ENCODE results near the gene ASB9. TPM values are rescaled to one million over a fixed set of nuclear protein-coding genes. Genes with fewer than 3 reads are reported as not detected.

Gene ASB9
- total RNA-seq, 1 experiment from 2014 or later: 0.11 TPM

GRCh38 chrX:15298201-15298600 lies 28.3 kb upstream of the ASB9 start (continued):
- TF ChIP-seq NFATC4 (CRISPR knock-in tag; IDR thresholded peaks at IDR 0.05) (no peak), FOXJ3 (CRISPR knock-in tag; IDR thresholded peaks at IDR 0.05; ENCODE audit: borderline replicate concordance) (no peak), NR1H2 (CRISPR knock-in tag; IDR thresholded peaks at IDR 0.05) (no peak), ZNF263 (CRISPR knock-in tag; IDR thresholded peaks at IDR 0.05; ENCODE audit: low read depth) (no peak), ZNF121 (CRISPR knock-in tag; IDR thresholded peaks at IDR 0.05) (no peak), ZNF416 (CRISPR knock-in tag; IDR thresholded peaks at IDR 0.05) (no peak), OVOL2 (CRISPR knock-in tag; IDR thresholded peaks at IDR 0.05; ENCODE audit: borderline replicate concordance) (no peak), ELF4 (CRISPR knock-in tag; IDR thresholded peaks at IDR 0.05; ENCODE audit: low read depth) (no peak), MYBL2 (CRISPR knock-in tag; IDR thresholded peaks at IDR 0.05) (no peak), NFE2L1 (CRISPR knock-in tag; IDR thresholded peaks at IDR 0.05) (no peak)
- TF ChIP-seq, protein P1, sequence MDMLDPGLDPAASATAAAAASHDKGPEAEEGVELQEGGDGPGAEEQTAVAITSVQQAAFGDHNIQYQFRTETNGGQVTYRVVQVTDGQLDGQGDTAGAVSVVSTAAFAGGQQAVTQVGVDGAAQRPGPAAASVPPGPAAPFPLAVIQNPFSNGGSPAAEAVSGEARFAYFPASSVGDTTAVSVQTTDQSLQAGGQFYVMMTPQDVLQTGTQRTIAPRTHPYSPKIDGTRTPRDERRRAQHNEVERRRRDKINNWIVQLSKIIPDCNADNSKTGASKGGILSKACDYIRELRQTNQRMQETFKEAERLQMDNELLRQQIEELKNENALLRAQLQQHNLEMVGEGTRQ (CRISPR knock-in tag; IDR thresholded peaks at IDR 0.05): no peak
- TF ChIP-seq, protein P2, sequence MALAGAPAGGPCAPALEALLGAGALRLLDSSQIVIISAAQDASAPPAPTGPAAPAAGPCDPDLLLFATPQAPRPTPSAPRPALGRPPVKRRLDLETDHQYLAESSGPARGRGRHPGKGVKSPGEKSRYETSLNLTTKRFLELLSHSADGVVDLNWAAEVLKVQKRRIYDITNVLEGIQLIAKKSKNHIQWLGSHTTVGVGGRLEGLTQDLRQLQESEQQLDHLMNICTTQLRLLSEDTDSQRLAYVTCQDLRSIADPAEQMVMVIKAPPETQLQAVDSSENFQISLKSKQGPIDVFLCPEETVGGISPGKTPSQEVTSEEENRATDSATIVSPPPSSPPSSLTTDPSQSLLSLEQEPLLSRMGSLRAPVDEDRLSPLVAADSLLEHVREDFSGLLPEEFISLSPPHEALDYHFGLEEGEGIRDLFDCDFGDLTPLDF (CRISPR knock-in tag; IDR thresholded peaks at IDR 0.05): no peak

GRCh38 chrX:15293451-15293850 lies 23.6 kb upstream of the ASB9 start:
- no peak for DNase-seq (ENCODE audit: low spot score)
- Mint-ChIP-seq H3K4me3 (no peak overlapping the region), H3K9me3 (no peaks in the 10 kb centered on the region), H3K4me1 (0 out of 2 replicates have a peak, but pooled peaks cover 6% of the 10 kb centered on the region), H3K27me3 (ENCODE audit: low read depth) (no peaks in the 10 kb centered on the region; the same call in 1 of the 2 replicates), H3K27ac (no peak overlapping the region), H3K36me3 (no peaks in the 10 kb centered on the region)
- ChIA-PET POLR2A (no interaction called here), CTCF (no interaction called here)
- TF ChIP-seq IRF2 (CRISPR knock-in tag; IDR thresholded peaks at IDR 0.05; ENCODE audit: borderline replicate concordance, low read depth): no peak
- ATAC-seq: no peak

DNA sequence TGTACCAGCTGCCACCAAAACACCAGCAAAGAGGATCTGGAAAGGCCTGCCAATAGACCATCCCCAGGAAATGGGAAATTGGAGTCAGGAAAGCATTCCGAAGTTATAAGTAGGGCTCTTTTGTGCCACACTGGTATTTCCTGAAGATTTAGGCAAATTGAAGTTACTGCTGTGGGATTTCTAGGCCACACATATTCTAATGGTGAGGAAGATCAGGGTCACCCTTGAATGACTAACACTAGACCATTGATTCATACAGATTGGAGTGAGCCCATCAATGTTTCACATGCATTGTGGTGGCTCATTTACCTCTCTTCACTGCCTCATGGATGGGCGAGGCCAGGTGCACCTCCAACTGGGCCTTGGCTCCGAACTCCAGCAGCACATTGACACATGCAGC lies 23.0 kb upstream of the ASB9 start:
- ATAC-seq (no peak), DNase-seq (ENCODE audit: low spot score) (no peak)
- TF ChIP-seq PRRX2 (CRISPR knock-in tag; IDR thresholded peaks at IDR 0.05) (no peak), NR3C1 (CRISPR knock-in tag; conservative IDR thresholded peaks at IDR 0.05; ENCODE audit: low read depth) (no peak), MXD4 (CRISPR knock-in tag; IDR thresholded peaks at IDR 0.05; ENCODE audit: borderline replicate concordance) (no peak), HMGA2 (CRISPR knock-in tag; IDR thresholded peaks at IDR 0.05) (no peak), ESRRA (CRISPR knock-in tag; IDR thresholded peaks at IDR 0.05; ENCODE audit: borderline replicate concordance) (no peak), TEAD1 (CRISPR knock-in tag; IDR thresholded peaks at IDR 0.05) (no peak), ZNF423 (CRISPR knock-in tag; IDR thresholded peaks at IDR 0.05) (no peak), CREM (CRISPR knock-in tag; IDR thresholded peaks at IDR 0.05) (no peak), ATF3 (CRISPR knock-in tag; conservative IDR thresholded peaks at IDR 0.05) (no peak), SP1 (CRISPR knock-in tag; conservative IDR thresholded peaks at IDR 0.05) (no peak), ZNF416 (CRISPR knock-in tag; IDR thresholded peaks at IDR 0.05) (no peak), GRHL2 (CRISPR knock-in tag; IDR thresholded peaks at IDR 0.05; ENCODE audit: insufficient replicate concordance, severe bottlenecking) (no peak), IRF2 (CRISPR knock-in tag; IDR thresholded peaks at IDR 0.05; ENCODE audit: borderline replicate concordance, low read depth) (no peak), FOXP1 (CRISPR knock-in tag; IDR thresholded peaks at IDR 0.05; ENCODE audit: borderline replicate concordance) (no peak), ZNF512 (CRISPR knock-in tag; IDR thresholded peaks at IDR 0.05; ENCODE audit: borderline replicate concordance) (no peak)
- TF ChIP-seq, protein P3, sequence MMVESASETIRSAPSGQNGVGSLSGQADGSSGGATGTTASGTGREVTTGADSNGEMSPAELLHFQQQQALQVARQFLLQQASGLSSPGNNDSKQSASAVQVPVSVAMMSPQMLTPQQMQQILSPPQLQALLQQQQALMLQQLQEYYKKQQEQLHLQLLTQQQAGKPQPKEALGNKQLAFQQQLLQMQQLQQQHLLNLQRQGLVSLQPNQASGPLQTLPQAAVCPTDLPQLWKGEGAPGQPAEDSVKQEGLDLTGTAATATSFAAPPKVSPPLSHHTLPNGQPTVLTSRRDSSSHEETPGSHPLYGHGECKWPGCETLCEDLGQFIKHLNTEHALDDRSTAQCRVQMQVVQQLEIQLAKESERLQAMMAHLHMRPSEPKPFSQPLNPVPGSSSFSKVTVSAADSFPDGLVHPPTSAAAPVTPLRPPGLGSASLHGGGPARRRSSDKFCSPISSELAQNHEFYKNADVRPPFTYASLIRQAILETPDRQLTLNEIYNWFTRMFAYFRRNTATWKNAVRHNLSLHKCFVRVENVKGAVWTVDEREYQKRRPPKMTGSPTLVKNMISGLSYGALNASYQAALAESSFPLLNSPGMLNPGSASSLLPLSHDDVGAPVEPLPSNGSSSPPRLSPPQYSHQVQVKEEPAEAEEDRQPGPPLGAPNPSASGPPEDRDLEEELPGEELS (CRISPR knock-in tag; IDR thresholded peaks at IDR 0.05): no peak
- Mint-ChIP-seq H3K27me3 (ENCODE audit: low read depth) (no peaks in the 10 kb centered on the region; the same call in 1 of the 2 replicates), H3K4me1 (0 out of 2 replicates have a peak, but pooled peaks cover 1% of the 10 kb centered on the region), H3K4me3 (no peak overlapping the region), H3K36me3 (no peaks in the 10 kb centered on the region), H3K27ac (no peak overlapping the region), H3K9me3 (no peaks in the 10 kb centered on the region)
- POLR2A ChIA-PET: no interaction called here
- CTCF ChIA-PET: no interaction called here
